ENCODE measurements around the gene CATSPERZ. TPM values are rescaled to one million over a fixed set of nuclear protein-coding genes. Genes with fewer than 3 reads are reported as not detected.

The CATSPERZ gene
- total RNA-seq, 2 experiments from 2014 or later = 0.67 TPM; not detected in 1

GRCh38 chr11:64291262-64291751, 8.9 kb upstream of the CATSPERZ start, which contains the start of gene KCNK4:
Gene KCNK4 (plus strand): TSS chr11:64291302. CDS start chr11:64293019, 1,717 bp downstream.
- intact Hi-C loops (cut with micrococcal nuclease) = no loop called here
- no peaks in the 10 kb centered on the region for H3K9me3 Mint-ChIP-seq
- no peaks in the 10 kb centered on the region for H3K36me3 Mint-ChIP-seq (ENCODE audit: low read depth)
- H3K27ac Mint-ChIP-seq = no peak within 1 kb of the TSS
- H3K4me3 Mint-ChIP-seq = peak within 1 kb of the TSS; percentile 47
- peaks cover 11% of the 10 kb centered on the region for H3K4me1 Mint-ChIP-seq (ENCODE audit: low read depth)
- H3K27me3 Mint-ChIP-seq (ENCODE audit: low read depth) = peaks cover 36% of the 10 kb centered on the region
- no peak for DNase-seq
- CTCF ChIA-PET = interaction anchor here (1.9 kb wide), 1 partner anchor 13 kb away, joined by 5 read pairs; the partner anchor contains the start of gene ESRRA

- CTCF ChIA-PET = interaction anchor here (1.3 to 1.9 kb wide), 4 partner anchors 10 to 13 kb away, joined by 3 to 5 read pairs (median 4); partner anchors contain the start of gene ESRRA
- peaks cover 42% of the 10 kb centered on the region for H3K27me3 Mint-ChIP-seq (ENCODE audit: low read depth)
- no peaks in the 10 kb centered on the region for H3K9me3 Mint-ChIP-seq
- intact Hi-C loops (cut with micrococcal nuclease) = no loop called here
- no peaks in the 10 kb centered on the region for H3K36me3 Mint-ChIP-seq (ENCODE audit: low read depth)
- DNase-seq = no peak
- H3K4me3 Mint-ChIP-seq = no peak overlapping the region
- H3K27ac Mint-ChIP-seq = no peak overlapping the region
- peaks cover 5% of the 10 kb centered on the region for H3K4me1 Mint-ChIP-seq (ENCODE audit: low read depth)
Measured at GRCh38 chr11:64291752-64292459, 8.3 kb upstream of the CATSPERZ start.

GRCh38 chr11:64292460-64293254, 7.5 kb upstream of the CATSPERZ start:
- intact Hi-C loops (cut with micrococcal nuclease) = no loop called here
- no peak overlapping the region for H3K4me3 Mint-ChIP-seq
- CTCF ChIA-PET = interaction anchor here (0.6 to 1.4 kb wide), 6 partner anchors 9 to 298 kb away, joined by 3 to 4 read pairs (median 3); no protein-coding TSS in a partner anchor
- no peaks in the 10 kb centered on the region for H3K9me3 Mint-ChIP-seq
- peaks cover 49% of the 10 kb centered on the region for H3K27me3 Mint-ChIP-seq (ENCODE audit: low read depth)
- no peak overlapping the region for H3K27ac Mint-ChIP-seq
- no peaks in the 10 kb centered on the region for H3K36me3 Mint-ChIP-seq (ENCODE audit: low read depth)
- DNase-seq = no peak
- peaks cover 8% of the 10 kb centered on the region for H3K4me1 Mint-ChIP-seq (ENCODE audit: low read depth)

GRCh38 chr11:64294774-64295173, 5.4 kb upstream of the CATSPERZ start:
- Mint-ChIP-seq H3K27me3 (ENCODE audit: low read depth) (peaks cover 66% of the 10 kb centered on the region), H3K9me3 (no peaks in the 10 kb centered on the region), H3K4me3 (no peak overlapping the region), H3K36me3 (ENCODE audit: low read depth) (no peaks in the 10 kb centered on the region), H3K27ac (no peak overlapping the region), H3K4me1 (ENCODE audit: low read depth) (peaks cover 14% of the 10 kb centered on the region)
- DNase-seq = no peak
- CTCF ChIA-PET = interaction anchor here (0.8 to 1.0 kb wide), 2 partner anchors 10 kb away, joined by 3 read pairs; no protein-coding TSS in a partner anchor
- intact Hi-C loops (cut with micrococcal nuclease) = no loop called here

- Mint-ChIP-seq H3K27ac (no peak overlapping the region), H3K36me3 (ENCODE audit: low read depth) (no peaks in the 10 kb centered on the region), H3K4me1 (ENCODE audit: low read depth) (peaks cover 17% of the 10 kb centered on the region), H3K4me3 (no peak overlapping the region), H3K9me3 (no peaks in the 10 kb centered on the region), H3K27me3 (ENCODE audit: low read depth) (peaks cover 73% of the 10 kb centered on the region)
- DNase-seq = no peak
- CTCF ChIA-PET = interaction anchor here (1.0 kb wide), 1 partner anchor 9 kb away, joined by 3 read pairs; no protein-coding TSS in a partner anchor
- intact Hi-C loops (cut with micrococcal nuclease) = no loop called here
Measured at GRCh38 chr11:64295760-64296159, 4.4 kb upstream of the CATSPERZ start.

- Mint-ChIP-seq H3K4me1 (ENCODE audit: low read depth) (peaks cover 19% of the 10 kb centered on the region), H3K27ac (no peak overlapping the region), H3K36me3 (ENCODE audit: low read depth) (no peaks in the 10 kb centered on the region), H3K9me3 (no peaks in the 10 kb centered on the region), H3K27me3 (ENCODE audit: low read depth) (peaks cover 71% of the 10 kb centered on the region), H3K4me3 (no peak overlapping the region)
- intact Hi-C loops (cut with micrococcal nuclease) = no loop called here
- DNase-seq = no peak
- CTCF ChIA-PET = no interaction called here
Measured at GRCh38 chr11:64296236-64296635, 3.9 kb upstream of the CATSPERZ start.

GRCh38 chr11:64296830-64297698, 3.1 kb upstream of the CATSPERZ start:
- intact Hi-C loops (cut with micrococcal nuclease) = no loop called here
- DNase-seq = no peak
- H3K27ac Mint-ChIP-seq = no peak overlapping the region
- no peak overlapping the region for H3K4me3 Mint-ChIP-seq
- H3K36me3 Mint-ChIP-seq (ENCODE audit: low read depth) = no peaks in the 10 kb centered on the region
- peaks cover 19% of the 10 kb centered on the region for H3K4me1 Mint-ChIP-seq (ENCODE audit: low read depth)
- H3K9me3 Mint-ChIP-seq = no peaks in the 10 kb centered on the region
- peaks cover 75% of the 10 kb centered on the region for H3K27me3 Mint-ChIP-seq (ENCODE audit: low read depth)
- CTCF ChIA-PET = no interaction called here

- intact Hi-C loops (cut with micrococcal nuclease) = no loop called here
- no peak overlapping the region for H3K4me3 Mint-ChIP-seq
- peaks cover 71% of the 10 kb centered on the region for H3K27me3 Mint-ChIP-seq (ENCODE audit: low read depth)
- CTCF ChIA-PET = no interaction called here
- H3K9me3 Mint-ChIP-seq = no peaks in the 10 kb centered on the region
- H3K4me1 Mint-ChIP-seq (ENCODE audit: low read depth) = peaks cover 19% of the 10 kb centered on the region
- H3K36me3 Mint-ChIP-seq (ENCODE audit: low read depth) = no peaks in the 10 kb centered on the region
- H3K27ac Mint-ChIP-seq = no peak overlapping the region
- DNase-seq = no peak
Measured at GRCh38 chr11:64297699-64298358, 2.3 kb upstream of the CATSPERZ start.

- CTCF ChIA-PET = interaction anchor here (0.6 to 0.9 kb wide), 3 partner anchors 43 to 471 kb away, joined by 3 to 5 read pairs (median 4); no protein-coding TSS in a partner anchor
- Mint-ChIP-seq H3K4me1 (ENCODE audit: low read depth) (peaks cover 24% of the 10 kb centered on the region), H3K36me3 (ENCODE audit: low read depth) (no peaks in the 10 kb centered on the region), H3K27me3 (ENCODE audit: low read depth) (peaks cover 64% of the 10 kb centered on the region), H3K27ac (no peak overlapping the region), H3K4me3 (no peak overlapping the region), H3K9me3 (no peaks in the 10 kb centered on the region)
- no peak for DNase-seq
- intact Hi-C loops (cut with micrococcal nuclease) = no loop called here
Measured at GRCh38 chr11:64298966-64299846, 952 bp upstream of the CATSPERZ start.

- peaks cover 26% of the 10 kb centered on the region for H3K27me3 Mint-ChIP-seq (ENCODE audit: low read depth)
- peaks cover 36% of the 10 kb centered on the region for H3K4me1 Mint-ChIP-seq (ENCODE audit: low read depth)
- CTCF ChIA-PET = interaction anchor here (0.7 to 5.2 kb wide), 24 partner anchors 11 to 118 kb away, joined by 3 to 89 read pairs (median 6); partner anchors contain the start of genes BAD, FERMT3, NUDT22 and PLCB3
- H3K27ac Mint-ChIP-seq = no peak overlapping the region
- no peaks in the 10 kb centered on the region for H3K9me3 Mint-ChIP-seq
- intact Hi-C loops (cut with micrococcal nuclease) = loop anchor here (1.0 to 2.0 kb wide), 3 partner anchors 99 to 475 kb away; partner anchors contain the start of genes MARK2 and SF1
- peaks cover 9% of the 10 kb centered on the region for H3K36me3 Mint-ChIP-seq (ENCODE audit: low read depth)
- no peak for DNase-seq
- peak overlapping the region; percentile 88 for H3K4me3 Mint-ChIP-seq
Measured at GRCh38 chr11:64303109-64304031, 3.2 kb downstream of the CATSPERZ start.

Data from activated naive CD4-positive, alpha-beta T cell treated with anti-CD3 and anti-CD28 coated beads for 36 hours (primary cell).